Astrocyte of the spinal cord (primary cell): ENCODE measurements around the gene RFNG.

Source experiments
- DNase-seq: peaks from one replicate; pipeline ENCODE4 v3.0.0; 2011; ENCODE audit warnings: low read depth, low spot score
- H3K4me3 ChIP-seq: 2 replicates; pipeline ENCODE4 v1.5.1; 2011; ENCODE audit warnings: low read depth, mild to moderate bottlenecking, low read length, moderate library complexity
- in situ Hi-C: cut with HindIII; loops from 2 replicates; pipeline ENCODE4 v1.10.0; 2017; ENCODE audit warnings: low sequenced_read_pairs
- TF ChIP-seq, protein P1 (sequence below): IDR thresholded peaks from 2 replicates; pipeline ENCODE4 v1.5.1; 2012; ENCODE audit warnings: low read depth, mild to moderate bottlenecking, low read length, inconsistent platforms

The RFNG gene

DNA sequence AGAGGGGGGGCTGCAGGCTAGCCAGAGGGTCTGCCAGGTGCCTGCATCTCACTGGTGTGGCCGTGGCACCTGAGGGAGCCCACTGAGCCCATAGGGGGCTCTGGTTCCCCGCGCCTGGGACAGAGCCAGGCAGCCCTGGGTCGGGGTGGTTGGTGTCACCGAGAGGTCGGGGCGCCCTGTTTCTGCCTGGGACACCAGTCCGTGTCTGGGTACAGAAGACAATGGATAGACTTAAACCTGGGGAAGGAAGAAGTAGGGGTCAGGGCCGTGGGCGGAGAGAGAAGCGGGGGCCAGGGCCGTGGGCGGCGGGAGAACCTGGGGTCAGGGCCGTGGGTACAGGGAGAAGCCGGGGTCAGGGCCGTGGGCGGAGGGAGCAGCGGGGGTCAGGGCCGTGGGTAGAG lies 3.0 kb downstream of the RFNG start:
- in situ Hi-C loops = no loop called here
- no peak overlapping the region for H3K4me3 ChIP-seq
- no peak for DNase-seq
- TF ChIP-seq, protein P1, sequence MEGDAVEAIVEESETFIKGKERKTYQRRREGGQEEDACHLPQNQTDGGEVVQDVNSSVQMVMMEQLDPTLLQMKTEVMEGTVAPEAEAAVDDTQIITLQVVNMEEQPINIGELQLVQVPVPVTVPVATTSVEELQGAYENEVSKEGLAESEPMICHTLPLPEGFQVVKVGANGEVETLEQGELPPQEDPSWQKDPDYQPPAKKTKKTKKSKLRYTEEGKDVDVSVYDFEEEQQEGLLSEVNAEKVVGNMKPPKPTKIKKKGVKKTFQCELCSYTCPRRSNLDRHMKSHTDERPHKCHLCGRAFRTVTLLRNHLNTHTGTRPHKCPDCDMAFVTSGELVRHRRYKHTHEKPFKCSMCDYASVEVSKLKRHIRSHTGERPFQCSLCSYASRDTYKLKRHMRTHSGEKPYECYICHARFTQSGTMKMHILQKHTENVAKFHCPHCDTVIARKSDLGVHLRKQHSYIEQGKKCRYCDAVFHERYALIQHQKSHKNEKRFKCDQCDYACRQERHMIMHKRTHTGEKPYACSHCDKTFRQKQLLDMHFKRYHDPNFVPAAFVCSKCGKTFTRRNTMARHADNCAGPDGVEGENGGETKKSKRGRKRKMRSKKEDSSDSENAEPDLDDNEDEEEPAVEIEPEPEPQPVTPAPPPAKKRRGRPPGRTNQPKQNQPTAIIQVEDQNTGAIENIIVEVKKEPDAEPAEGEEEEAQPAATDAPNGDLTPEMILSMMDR = no peak

DNA sequence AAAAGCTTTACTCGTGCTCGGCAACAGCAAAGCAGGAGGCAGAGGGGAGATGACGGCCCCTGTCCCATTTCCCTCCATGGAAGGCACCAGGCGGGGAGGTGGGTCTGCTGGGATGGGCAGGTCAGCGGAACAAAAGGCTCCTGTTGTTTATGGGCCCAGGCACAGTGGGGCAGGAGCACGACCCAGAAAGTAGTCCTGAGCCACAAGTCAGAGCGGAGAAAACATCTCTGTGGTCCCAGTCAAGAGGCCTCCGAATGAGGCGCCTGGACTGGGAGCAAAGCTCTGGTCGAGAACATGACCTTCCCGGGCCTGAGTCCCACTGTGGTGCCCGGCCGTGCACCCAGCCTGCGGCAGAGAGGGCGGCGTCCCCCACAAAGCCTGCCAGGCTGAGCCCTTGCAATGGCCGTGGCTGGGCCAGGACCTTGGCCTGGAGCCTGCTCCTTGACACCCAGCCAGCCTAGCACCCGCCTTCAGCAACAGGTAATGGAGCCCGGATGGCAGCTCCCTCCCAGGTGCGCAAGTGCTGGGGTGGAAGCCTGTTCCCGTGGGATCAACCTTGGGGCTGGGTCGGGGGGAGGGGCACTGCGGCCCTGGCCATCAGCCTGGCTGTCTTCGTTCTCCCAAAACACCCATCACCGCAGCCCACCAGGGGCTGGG lies 3.6 kb downstream of the RFNG start:
- TF ChIP-seq, protein P1 = no peak
- in situ Hi-C loops = no loop called here
- H3K4me3 ChIP-seq = no peak overlapping the region
- DNase-seq = no peak

GRCh38 chr17:82047379-82047778 lies 4.2 kb downstream of the RFNG start:
- no peak for DNase-seq
- no peak overlapping the region for H3K4me3 ChIP-seq
- in situ Hi-C loops = no loop called here
- TF ChIP-seq, protein P1 = no peak

GRCh38 chr17:82046903-82047302 lies 4.7 kb downstream of the RFNG start:
- TF ChIP-seq, protein P1 = no peak
- H3K4me3 ChIP-seq = no peak overlapping the region
- in situ Hi-C loops = no loop called here
- no peak for DNase-seq

DNA sequence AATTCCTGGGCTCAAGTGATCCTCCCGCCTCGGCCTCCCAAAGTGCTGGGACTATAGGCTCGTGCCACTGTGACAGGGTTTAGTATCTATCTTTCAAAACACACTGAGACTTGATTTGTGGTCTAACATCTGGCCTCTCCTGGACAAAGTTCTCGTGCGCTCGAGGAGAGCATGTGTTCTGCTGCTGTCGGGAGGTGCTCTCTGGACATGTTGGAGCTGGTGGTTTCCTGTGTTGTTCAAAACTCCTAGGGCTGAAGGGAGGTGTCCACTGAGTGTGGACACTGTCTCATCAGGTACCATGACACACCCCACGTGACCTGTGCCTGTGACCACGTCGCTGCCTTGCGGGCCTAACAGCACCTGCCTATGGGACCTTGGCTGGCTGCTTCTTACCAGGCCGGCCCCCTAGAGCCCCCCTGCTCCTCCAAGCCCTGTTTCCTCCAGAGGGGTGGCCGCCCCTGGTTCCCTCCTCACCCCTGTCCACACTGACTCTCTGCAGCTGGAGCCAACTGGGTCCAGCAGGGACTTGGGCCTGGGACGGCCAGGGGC lies 5.6 kb downstream of the RFNG start:
- DNase-seq = no peak
- H3K4me3 ChIP-seq = no peak overlapping the region
- in situ Hi-C loops = no loop called here
- TF ChIP-seq, protein P1 = no peak

GRCh38 chr17:82043507-82043906 lies 8.1 kb downstream of the RFNG start:
- in situ Hi-C loops = no loop called here
- H3K4me3 ChIP-seq = no peak overlapping the region
- TF ChIP-seq, protein P1 = no peak

More at GRCh38 chr17:82043507-82043906, 8.1 kb downstream of the RFNG start:
- no peak for DNase-seq
